H7 (cell line): ENCODE results near the gene CLTC. TPM values are rescaled to one million over a fixed set of nuclear protein-coding genes. Genes with fewer than 3 reads are reported as not detected.
"Not testable (repeated sequence)": the region's sequence is repeated elsewhere in the genome, so short reads cannot be mapped to it uniquely, and the experiment has no call there.

Experiments
- DNase-seq: peaks from one replicate; pipeline ENCODE4 v3.0.0; 2012
- H3K27me3 ChIP-seq: 2 replicates; pipeline ENCODE4 v1.6.0; 2011; ENCODE audit warnings: mild to moderate bottlenecking, low read length; ENCODE audit not compliant: control insufficient read depth, insufficient read depth
- H3K36me3 ChIP-seq: replicated peaks from 2 replicates; pipeline ENCODE4 v1.5.1; 2011; ENCODE audit warnings: low read length; ENCODE audit not compliant: control insufficient read depth, insufficient read depth
- H3K4me3 ChIP-seq: 2 replicates; pipeline ENCODE4 v1.5.1; 2011; ENCODE audit warnings: low read depth, mild to moderate bottlenecking, control low read depth, low read length, moderate library complexity; ENCODE audit not compliant: insufficient read depth
- total RNA-seq: library from RNA; depleted of rRNA; stranded (reverse); fragments of >200 nt; shearing (Covaris generic); gene quantifications from 2 replicates; pipeline ENCODE4 v1.2.3, GENCODE V29; 2014

Gene CLTC
- total RNA-seq, 1 experiment from 2014 or later, result 202 TPM

DNA sequence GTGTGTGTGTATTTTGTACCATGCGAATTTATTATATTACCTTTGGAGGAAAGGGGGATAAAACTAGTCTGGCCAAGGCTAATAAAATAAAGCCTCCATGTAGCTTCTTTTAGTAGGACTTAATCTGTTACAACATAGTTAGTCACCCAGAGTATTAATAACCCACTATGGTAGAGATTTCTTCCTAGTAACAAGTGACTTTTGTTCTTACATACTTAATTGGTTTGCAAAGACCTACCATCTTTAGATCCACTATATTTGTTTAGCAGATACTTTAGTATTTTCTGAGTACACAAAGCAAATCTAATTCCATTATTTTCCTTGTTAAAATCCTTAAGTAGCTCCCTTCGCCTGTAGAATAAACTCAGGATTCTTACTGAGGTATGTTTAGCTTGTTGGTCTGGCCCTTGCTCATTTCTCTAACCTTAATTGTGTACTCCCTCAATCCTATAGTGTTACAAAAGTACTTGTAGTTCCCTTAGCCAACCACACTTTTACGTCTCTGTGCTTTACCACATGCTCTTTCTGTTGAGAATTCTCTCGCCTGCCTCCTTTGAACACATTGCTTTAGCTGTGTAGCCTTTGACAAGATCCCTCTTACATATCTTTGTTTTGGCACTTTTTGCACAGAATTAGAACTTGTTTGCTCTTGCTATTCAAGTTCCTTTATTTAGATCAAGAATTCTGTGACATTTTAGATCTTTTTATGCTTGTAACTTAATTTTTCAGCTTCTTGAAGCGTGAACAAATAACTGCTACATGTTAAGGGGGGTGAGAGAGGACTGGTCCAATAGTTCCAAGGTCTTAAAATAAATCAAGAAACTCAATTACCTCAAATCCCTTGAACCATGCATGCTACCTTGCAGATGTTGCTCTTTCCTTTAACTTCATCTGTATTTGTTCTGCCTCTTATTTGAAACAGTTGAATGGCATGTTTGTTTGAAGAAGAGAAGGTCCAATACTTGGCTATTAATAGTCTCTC lies 23.8 kb downstream of the CLTC start:
- peak; percentile 11 for DNase-seq
- no peaks in the 10 kb centered on the region for H3K27me3 ChIP-seq
- no peak overlapping the region for H3K4me3 ChIP-seq
- H3K36me3 ChIP-seq, result no peaks in the 10 kb centered on the region

- no peak for DNase-seq
- H3K4me3 ChIP-seq, result no peak overlapping the region
- H3K36me3 ChIP-seq, result peaks cover 12% of the 10 kb centered on the region
- no peaks in the 10 kb centered on the region for H3K27me3 ChIP-seq
Observed at GRCh38 chr17:59647288-59647687, 27.6 kb downstream of the CLTC start.

DNA sequence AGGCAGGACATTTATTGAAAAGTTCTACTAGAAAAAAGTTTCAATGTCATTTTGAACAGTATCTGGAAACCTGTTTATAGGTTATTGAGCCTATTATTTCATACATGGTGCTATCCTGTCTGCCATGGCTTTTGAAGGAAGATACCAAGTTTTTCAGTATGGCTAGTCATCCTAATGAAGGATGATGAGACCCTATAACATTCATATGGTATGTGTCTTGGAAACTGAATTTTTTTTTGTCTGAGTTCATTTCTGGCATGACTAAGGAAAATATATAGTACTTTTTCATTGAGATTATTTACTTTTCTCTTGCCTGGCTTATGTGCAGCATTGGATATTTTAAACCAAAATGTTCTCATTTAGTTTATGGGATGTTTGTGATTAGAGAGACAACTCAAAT lies 30.2 kb downstream of the CLTC start:
- DNase-seq, result no peak
- Histone ChIP-seq H3K36me3 (peaks cover 18% of the 10 kb centered on the region), H3K4me3 (no peak overlapping the region), H3K27me3 (no peaks in the 10 kb centered on the region)

GRCh38 chr17:59650642-59651041 lies 30.9 kb downstream of the CLTC start:
- H3K27me3 ChIP-seq, result no peaks in the 10 kb centered on the region
- no peak for DNase-seq
- peaks cover 23% of the 10 kb centered on the region for H3K36me3 ChIP-seq

GRCh38 chr17:59651346-59651745 lies 31.7 kb downstream of the CLTC start:
- Histone ChIP-seq H3K36me3 (peaks cover 25% of the 10 kb centered on the region), H3K4me3 (no peak overlapping the region), H3K27me3 (no peaks in the 10 kb centered on the region)
- no peak for DNase-seq

More at GRCh38 chr17:59650642-59651041, 30.9 kb downstream of the CLTC start:
- no peak overlapping the region for H3K4me3 ChIP-seq

DNA sequence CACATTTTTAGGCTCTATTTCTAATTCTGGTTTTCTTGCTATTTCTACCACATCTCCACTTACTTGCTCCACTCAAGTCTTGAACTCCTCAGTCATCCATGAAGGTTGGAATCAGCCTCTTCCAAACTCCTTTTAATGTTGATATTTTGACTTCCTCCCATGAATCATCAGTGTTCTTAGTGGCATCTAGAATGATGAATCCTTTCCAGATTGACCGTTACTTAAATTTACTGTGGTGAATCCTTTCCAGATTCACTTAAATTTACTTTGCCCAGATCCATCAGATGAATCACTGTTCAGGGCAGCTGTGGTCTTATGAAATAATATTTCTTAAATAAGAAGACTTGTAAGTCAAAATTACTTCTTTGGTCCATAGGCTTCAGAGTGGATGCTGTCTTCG lies 32.4 kb downstream of the CLTC start:
- H3K4me3 ChIP-seq, result no peak overlapping the region
- DNase-seq, result no peak
- H3K27me3 ChIP-seq, result no peaks in the 10 kb centered on the region
- H3K36me3 ChIP-seq, result peaks cover 27% of the 10 kb centered on the region

GRCh38 chr17:59656624-59657023 lies 36.9 kb downstream of the CLTC start:
- not testable (repeated sequence) for DNase-seq, H3K4me3 ChIP-seq, H3K27me3 ChIP-seq
- peaks cover 25% of the 10 kb centered on the region for H3K36me3 ChIP-seq

DNA sequence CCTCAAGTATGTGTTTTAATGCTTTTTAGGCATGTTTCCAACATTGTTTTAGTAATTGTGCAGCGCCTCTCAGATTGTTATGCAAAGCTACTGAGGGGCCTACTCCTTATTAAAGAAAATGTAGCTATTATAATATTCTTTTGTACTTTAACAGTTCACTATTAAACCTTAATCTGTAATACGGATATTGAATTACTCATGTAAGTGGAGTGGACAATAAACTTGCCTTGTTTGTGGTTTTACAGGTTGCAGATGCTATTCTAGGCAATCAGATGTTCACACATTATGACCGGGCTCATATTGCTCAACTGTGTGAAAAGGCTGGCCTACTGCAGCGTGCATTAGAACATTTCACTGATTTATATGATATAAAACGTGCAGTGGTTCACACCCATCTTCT lies 46.5 kb downstream of the CLTC start:
- Histone ChIP-seq H3K4me3 (no peak overlapping the region), H3K36me3 (peaks cover 31% of the 10 kb centered on the region), H3K27me3 (no peaks in the 10 kb centered on the region)
- no peak for DNase-seq

GRCh38 chr17:59668816-59669215 lies 49.1 kb downstream of the CLTC start:
- DNase-seq, result no peak
- H3K36me3 ChIP-seq, result peaks cover 23% of the 10 kb centered on the region

GRCh38 chr17:59669411-59669810 lies 49.7 kb downstream of the CLTC start:
- no peak overlapping the region for H3K4me3 ChIP-seq
- DNase-seq, result no peak
- no peaks in the 10 kb centered on the region for H3K27me3 ChIP-seq
- H3K36me3 ChIP-seq, result peaks cover 24% of the 10 kb centered on the region

More at GRCh38 chr17:59668816-59669215, 49.1 kb downstream of the CLTC start:
- no peak overlapping the region for H3K4me3 ChIP-seq
- no peaks in the 10 kb centered on the region for H3K27me3 ChIP-seq

- no peaks in the 10 kb centered on the region for H3K27me3 ChIP-seq
- H3K36me3 ChIP-seq, result peaks cover 20% of the 10 kb centered on the region
- DNase-seq, result no peak
- H3K4me3 ChIP-seq, result no peak overlapping the region
Observed at GRCh38 chr17:59669944-59670343, 50.2 kb downstream of the CLTC start.

DNA sequence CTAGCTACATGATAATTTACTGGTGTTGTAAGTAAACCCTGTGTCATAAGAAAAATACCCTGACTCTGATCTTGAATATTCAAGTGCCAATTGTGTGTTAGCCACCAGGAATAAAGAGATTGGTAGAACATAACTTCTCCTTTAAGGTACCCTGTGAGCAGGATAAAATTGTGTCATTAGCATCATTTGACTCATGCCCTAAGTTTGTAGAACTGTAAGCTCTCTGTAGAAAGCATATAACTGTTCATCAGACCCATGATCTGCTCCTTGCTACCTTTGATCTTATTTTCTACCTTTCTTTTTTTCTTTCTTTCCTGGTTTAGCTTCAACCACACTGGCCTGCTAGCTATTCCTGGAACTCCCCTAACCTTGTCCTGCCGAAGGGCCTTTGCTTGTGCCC lies 51.7 kb downstream of the CLTC start:
- Histone ChIP-seq H3K36me3 (peaks cover 19% of the 10 kb centered on the region), H3K4me3 (no peak overlapping the region), H3K27me3 (no peaks in the 10 kb centered on the region)
- no peak for DNase-seq

DNA sequence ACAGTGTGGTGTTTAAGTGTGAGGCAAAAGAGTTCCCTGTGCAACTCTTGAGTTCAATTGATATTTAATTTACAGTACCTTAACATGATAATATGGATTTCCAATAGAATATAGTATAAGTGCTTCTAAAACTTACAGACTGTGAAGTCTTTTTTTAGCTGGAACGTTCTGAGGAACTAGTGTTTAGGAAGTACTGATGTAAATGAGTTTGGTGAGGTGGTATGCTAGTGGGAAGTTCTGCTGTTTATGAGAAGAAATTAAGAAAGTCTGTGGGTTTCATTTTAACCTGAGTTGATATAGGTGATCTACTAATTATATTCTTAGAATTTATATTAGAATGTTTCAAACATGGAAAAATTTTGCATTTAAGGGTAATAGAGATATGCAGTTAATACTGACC lies 55.5 kb downstream of the CLTC start:
- Histone ChIP-seq H3K27me3 (no peaks in the 10 kb centered on the region), H3K4me3 (no peak overlapping the region), H3K36me3 (peaks cover 25% of the 10 kb centered on the region)
- no peak for DNase-seq

GRCh38 chr17:59676716-59677115 lies 57.0 kb downstream of the CLTC start:
- Histone ChIP-seq H3K4me3 (no peak overlapping the region), H3K36me3 (peaks cover 31% of the 10 kb centered on the region), H3K27me3 (no peaks in the 10 kb centered on the region)
- no peak for DNase-seq

- DNase-seq, result no peak
- H3K36me3 ChIP-seq, result peaks cover 41% of the 10 kb centered on the region
- no peaks in the 10 kb centered on the region for H3K27me3 ChIP-seq
- no peak overlapping the region for H3K4me3 ChIP-seq
Observed at GRCh38 chr17:59678918-59679317, 59.2 kb downstream of the CLTC start.
